NK-92 treated with Interleukin-12 subunit alpha and Interleukin-12 subunit beta, amount 100 ng/mL, for 24 hours (cell line): ENCODE measurements around the gene PHLDA2.
A peak's percentile ranks its signal among the peaks of the same experiment; 100 is the strongest.
"Not testable (repeated sequence)": the region's sequence is repeated elsewhere in the genome, so short reads cannot be mapped to it uniquely, and the experiment has no call there.

Experiments
- DNase-seq: peaks from one replicate; lab custom pipeline; 2025; lab: John Stamatoyannopoulos, UW

The PHLDA2 gene

GRCh38 chr11:2945031-2945756, 16.0 kb upstream of the PHLDA2 start:
- no peak for DNase-seq

DNA sequence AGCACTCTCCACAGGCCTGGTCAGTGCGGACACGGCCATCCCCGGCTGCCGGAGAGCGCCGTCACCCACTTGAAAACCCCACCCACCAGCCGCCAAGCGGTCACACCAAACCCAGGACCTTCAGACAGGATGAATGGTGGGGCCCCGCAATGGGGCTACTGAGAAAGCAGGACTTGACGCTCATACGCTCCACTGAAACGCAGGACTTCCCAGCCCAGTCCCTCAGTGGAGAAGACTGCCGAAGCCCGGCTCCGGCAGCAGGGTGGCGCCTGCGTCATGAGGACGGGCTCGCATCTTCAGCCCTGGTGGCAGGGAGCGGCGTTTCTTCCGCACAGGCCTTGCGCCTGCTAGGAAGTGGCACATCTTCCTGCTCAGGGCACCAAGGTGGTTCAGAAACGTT, 15.3 kb upstream of the PHLDA2 start:
- DNase-seq = no peak

DNA sequence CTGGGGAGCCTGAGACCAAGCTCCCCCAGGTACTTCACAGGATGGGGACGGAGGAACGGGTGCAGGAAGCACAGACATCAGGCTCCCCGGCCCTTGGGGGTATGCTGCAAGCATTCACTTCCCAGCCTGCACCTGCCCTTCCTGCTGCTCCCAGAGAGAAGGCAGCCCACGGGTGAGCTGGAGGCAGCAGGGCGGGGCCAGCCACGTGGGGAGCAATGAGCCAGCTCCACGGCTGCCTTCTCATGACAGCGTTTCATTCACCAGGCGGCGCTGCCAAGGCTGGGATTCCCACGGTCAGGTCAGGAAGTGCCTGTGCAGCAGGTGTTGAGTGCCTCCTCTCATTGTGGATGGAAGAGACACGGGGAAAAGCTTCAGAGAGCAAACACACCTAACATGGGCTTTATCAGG, 14.5 kb upstream of the PHLDA2 start:
- DNase-seq = no peak

- no peak for DNase-seq
Measured at GRCh38 chr11:2942872-2943710, 13.9 kb upstream of the PHLDA2 start.

DNA sequence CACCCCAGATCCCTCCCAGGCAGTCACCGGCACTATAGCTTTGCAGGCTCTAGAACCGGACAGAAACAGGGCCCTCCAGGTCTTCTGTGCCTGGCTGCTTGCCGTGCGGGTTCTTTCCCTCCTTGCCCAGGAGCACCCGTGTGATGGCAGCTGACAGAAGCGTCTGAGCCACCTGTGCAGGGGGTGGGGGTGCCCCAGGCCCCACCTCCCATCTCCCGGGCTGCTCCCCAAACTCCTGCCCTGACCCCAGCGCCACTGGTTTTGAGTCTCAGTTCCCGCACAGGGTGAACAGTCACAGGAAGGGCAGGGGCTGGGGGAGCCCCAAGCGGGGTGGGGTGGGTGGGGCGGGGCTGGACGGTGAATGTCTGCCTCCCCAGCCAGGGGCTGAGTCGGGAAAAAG, 13.2 kb upstream of the PHLDA2 start:
- no peak for DNase-seq

DNA sequence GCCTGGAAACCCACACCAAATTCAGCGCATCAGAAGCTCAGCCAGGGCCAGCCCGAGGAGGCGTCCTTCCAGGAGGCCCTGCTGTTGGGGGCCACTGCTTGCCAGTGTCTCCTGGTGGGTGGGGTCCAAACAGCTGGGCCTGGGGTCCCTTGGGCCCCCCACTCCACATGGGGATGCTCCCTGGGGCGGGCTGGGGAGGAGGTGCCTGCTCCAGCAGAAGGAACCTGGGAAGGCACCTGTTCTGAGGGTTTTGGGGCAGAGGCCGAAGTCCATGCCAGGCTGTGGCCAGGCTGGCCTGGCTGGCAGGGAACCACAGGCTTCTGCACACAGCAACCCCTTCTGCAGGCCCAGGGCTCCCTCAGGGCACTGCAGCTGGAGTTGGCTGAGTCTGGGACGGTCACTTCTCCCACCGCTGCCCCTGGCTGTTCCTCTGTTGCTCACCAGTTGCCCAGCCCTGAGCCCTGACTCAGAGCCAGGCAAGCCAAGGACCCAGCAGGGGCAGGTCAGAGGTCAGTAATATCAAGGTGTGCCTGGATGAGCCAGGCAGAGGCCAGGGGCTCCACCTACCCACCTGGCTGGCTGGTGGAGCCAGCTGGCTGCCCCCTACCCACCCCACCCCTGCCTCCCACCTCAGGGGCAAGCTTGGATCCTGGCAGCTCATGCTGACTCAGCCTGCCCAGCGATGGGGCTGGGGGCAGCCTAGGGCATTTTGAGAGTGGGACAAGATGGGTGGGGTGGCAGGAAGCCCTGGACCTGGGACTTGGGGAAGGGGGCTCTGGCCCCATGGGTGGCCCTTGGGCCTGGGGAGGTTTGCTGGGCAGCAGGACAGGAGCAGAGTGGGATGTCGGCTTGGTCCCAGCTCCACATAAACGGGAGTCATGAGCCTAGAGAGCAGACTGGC, 12.0 kb upstream of the PHLDA2 start:
- DNase-seq = no peak

DNA sequence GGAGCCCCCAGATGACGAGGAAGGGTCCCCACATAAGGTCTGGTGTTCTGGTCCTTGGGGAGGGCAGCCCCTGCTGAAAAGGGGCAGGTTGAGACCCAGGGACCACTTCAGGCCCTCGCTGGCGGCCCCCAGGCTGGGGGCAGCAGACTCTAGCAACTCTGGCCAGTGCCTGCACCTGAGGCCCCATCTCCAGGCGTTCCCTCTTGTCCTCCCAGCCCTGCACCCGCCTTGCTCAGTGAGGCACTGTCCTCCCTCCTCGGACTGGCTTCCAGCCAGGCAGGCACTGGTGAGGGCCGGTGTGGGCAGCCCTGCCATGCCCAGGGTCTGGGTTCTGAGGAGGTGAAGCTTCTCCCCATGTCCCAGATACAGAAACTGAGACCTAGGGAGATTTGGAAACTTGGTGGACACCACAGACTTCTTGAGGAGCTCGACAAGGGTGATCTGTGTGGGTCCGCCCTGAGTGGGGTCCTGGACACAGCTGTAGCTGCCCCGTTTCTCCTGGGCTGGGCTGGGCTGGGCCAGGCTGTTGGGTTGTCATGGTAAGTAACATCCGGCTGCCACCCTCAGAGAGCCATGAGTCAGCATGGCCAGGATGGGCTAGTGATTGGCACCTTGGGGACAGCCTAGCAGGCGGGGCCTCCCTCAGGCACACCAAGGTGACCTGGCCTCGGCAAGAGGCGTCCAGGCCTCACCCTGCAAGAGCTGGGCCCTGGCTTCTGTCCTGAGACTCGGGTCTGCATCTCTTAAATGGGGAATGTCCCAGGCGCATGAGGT, 11.1 kb upstream of the PHLDA2 start:
- peak; percentile 60 for DNase-seq

DNA sequence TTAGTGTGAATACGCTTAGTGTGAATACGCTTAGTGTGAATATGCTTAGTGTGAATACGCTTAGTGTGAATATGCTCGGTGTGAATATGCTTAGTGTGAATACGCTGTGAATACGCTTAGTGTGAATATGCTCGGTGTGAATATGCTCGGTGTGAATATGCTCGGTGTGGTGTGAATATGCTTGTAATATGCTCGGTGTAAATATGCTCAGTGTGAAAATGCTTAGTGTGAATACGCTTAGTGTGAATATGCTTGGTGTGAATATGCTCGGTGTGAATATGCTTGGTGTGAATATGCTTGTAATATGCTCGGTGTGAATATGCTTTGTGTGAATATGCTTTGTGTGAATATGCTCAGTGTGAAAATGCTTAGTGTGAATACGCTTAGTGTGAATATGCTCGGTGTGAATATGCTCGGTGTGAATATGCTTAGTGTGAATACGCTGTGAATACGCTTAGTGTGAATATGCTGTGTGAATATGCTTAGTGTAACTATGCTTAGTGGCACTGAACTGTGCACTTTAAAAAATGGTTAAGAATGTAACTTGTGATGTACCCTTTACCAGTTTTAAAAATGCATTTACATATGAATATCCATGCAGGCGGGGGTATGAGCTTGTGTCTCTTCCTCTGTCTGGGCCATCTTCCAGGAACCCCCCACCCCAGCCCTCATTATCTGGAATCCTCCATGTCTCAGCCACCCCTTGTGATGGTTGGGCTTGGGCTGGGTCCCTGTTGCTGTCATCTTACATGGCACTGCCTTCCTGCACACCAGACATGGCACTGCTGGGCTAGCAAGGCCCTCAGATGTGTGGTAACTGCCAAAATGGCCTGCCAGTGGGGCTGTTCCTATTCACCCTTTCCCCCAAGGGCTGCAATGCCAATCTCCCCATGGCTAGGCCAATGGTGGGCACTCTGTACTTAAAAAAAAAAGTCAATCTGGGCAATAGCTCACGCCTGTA, 9.5 kb upstream of the PHLDA2 start:
- DNase-seq = not testable (repeated sequence)

DNA sequence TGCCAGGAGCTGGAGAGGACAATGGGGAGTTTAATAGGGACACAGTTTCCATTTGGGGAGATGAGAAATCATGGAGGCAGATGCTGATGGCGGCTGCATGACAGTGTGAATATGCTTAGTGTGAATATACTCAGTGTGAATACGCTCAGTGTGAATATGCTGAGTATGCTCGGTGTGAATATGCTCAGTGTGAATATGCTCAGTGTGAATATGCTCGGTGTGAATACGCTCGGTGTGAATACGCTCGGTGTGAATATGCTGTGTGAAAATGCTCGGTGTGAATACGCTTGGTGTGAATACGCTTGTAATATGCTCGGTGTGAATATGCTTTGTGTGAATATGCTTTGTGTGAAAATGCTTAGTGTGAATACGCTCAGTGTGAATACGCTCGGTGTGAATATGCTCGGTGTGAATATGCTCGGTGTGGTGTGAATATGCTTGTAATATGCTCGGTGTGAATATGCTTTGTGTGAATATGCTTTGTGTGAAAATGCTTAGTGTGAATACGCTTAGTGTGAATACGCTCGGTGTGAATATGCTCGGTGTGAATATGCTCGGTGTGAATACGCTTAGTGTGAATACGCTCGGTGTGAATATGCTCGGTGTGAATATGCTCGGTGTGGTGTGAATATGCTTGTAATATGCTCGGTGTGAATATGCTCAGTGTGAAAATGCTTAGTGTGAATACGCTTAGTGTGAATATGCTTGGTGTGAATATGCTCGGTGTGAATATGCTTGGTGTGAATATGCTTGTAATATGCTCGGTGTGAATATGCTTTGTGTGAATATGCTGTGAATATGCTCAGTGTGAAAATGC, 8.6 kb upstream of the PHLDA2 start:
- not testable (repeated sequence) for DNase-seq

DNA sequence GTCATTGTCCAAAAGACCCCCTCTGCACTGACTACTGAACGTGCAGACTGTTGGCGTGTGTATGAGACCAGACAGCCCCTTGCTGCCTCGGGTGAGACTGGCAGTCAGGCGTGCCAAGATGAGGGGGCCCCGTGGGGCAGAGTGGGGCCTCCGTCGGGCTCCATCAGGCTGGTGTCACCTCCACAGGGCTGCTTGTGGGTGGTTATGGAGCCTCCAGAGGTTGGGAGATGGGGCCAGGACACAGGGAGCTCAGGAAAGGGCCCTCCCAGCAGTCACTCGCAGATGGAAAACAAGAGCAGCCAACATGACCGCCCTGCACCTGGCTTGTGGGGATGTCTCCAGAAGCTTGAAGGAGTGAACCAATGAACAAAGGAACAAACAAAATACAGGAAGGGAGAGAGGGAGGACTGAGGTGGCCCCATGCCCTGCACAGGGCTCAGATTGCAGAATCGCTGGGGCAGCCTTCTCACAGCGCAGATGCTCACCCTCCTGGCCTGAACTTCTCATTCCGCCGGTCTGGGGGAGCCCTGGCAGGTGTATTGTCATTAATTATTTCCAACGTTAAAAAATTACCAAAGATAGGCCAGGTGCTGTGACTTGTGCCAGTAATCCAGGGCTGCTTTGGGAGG, 5.5 kb upstream of the PHLDA2 start:
- no peak for DNase-seq

DNA sequence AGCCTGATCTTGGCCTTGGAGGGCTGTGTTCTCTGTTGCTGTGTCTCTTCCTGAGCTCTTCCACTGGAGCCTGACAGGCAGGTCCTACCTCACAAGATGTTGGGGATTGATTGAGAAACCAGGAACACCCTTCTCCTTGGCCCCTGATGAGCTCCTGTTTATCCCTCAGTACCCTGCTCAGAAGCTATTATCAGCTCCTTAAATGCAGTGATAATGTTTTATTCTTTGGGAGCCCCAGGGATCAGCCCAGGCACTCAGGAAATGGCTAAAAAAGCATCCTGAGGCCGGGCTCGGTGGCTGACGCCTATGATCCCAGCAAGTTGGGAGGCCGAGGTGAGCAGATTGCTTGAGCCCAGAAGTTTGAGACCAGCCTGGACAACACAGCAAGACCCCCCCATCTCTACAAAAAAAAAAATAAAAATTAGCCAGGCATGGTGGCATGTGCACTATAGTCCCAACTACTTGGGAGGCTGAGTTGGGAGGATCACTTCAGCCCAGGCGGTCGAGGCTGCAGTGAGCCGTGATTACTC, 4.9 kb upstream of the PHLDA2 start:
- no peak for DNase-seq

DNA sequence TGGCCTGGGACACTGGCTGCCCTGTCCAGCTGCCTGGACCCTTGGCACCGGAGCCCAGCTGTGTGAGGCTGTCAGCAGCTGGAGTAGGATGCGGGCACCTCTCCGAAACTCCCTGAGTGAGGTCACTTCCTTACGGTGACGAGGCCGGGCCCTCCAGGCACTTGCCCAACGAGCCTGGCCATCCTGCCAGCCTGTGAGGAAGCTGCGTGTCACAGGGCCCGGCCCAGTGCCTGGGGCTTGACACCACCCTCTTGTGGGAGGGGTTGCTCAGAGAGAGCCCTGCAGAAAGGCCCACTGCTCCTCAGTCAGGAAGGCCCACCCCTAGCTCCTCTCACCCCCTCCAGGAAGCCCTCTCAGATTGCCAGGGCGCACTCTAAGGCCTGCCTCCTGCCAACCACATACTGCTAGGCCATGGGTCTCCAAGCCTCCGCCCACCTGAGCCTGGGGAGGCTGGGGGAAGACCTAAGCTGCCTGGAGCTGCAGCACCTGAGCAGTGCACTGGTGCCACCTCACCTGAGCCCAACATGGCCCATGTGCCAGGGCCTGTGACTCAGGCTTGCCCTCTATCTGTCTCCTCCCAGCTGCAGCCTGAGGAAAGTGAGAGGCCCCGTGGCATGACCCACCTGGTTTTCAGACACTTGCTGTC, 4.3 kb upstream of the PHLDA2 start:
- no peak for DNase-seq

GRCh38 chr11:2932850-2933251, 3.6 kb upstream of the PHLDA2 start:
- no peak for DNase-seq

GRCh38 chr11:2931771-2932738, 2.8 kb upstream of the PHLDA2 start:
- no peak for DNase-seq

DNA sequence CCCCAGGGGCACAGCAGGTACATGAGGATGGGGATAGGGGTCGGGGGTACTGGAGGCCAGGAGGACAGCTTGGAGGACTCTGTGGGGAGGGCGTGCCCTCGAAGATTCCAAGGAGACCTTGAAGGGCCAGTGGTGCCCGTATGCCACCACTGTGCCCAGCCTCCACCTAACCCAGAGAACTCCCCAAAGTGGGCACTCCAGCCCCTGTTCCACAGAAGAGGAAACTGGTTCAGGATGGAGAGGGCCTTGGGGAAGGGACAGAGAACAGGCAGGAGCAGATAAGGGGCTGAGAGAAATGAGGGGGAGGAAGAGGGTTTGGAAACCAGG, 2.2 kb upstream of the PHLDA2 start:
- DNase-seq = no peak

DNA sequence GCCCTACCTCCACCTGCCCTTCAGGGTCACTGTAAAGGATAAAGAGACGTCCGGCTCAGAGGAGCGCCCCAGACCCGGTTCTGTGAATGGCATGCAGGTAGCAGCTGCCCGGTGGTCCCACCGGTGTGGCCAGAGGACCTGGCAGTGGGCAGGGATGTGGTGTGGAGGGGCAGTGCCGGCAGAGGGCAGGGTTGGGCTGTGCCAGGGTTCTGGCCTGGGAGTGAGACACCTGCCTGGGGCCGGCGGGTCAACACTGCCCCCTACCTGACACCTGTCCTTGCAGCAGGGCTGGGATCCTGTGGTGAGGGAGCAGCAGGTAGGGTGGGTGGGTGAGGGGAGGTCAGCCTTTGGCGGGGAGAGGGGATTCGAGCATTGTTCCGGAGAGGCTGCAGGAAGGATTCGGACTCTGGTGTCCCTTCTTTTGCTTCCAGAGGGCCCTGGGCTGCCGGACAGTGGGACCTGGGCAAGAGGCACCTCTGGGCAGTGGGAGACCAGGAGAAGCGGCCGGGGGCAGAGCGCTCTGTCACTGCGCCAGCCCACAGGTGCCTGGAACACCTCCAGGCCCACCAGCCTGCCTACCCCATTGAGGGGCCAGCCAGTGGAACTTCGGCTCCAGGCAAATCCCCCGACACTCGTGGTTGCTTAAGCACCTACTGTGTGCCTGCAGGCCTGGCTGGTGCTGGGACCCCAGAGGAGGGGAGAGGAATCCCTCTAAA, 1.6 kb upstream of the PHLDA2 start:
- DNase-seq = peak; percentile 21
